ENCODE measurements around the gene PHACTR1.

DNA sequence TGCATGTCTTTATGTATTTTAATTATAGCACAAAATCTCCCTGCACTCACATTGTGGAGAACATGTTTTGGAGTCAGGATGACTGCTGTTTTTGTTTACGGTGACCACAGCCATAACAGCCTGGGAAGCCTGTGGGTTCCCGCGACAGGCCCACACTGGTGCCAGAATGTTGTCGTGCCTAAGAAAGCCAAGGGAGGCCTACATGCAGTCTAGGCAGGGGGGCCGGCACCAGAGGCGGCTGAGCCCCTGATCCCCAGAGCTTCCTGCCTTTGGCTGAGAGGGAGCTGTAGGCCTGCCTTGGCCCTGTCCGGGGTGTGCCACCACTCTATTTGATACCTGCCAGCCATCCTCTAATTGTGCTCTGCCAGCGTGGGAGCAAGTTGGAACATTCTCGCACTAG, 565.1 kb downstream of the PHACTR1 start:
- TF ChIP-seq, protein P1, sequence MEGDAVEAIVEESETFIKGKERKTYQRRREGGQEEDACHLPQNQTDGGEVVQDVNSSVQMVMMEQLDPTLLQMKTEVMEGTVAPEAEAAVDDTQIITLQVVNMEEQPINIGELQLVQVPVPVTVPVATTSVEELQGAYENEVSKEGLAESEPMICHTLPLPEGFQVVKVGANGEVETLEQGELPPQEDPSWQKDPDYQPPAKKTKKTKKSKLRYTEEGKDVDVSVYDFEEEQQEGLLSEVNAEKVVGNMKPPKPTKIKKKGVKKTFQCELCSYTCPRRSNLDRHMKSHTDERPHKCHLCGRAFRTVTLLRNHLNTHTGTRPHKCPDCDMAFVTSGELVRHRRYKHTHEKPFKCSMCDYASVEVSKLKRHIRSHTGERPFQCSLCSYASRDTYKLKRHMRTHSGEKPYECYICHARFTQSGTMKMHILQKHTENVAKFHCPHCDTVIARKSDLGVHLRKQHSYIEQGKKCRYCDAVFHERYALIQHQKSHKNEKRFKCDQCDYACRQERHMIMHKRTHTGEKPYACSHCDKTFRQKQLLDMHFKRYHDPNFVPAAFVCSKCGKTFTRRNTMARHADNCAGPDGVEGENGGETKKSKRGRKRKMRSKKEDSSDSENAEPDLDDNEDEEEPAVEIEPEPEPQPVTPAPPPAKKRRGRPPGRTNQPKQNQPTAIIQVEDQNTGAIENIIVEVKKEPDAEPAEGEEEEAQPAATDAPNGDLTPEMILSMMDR (conservative IDR thresholded peaks at IDR 0.05; ENCODE audit: low read depth, low read length), result no peak
- no peak for TF ChIP-seq EZH2 (IDR thresholded peaks at IDR 0.05; ENCODE audit: borderline replicate concordance, low read depth, low read length, poor library complexity, severe bottlenecking)
